GM18511 (cell line): Measurements from ENCODE around the gene ATIC.

ENCODE experiments used
- ATAC-seq: cut with Tn5 transposase; IDR thresholded peaks from one replicate; pipeline ENCODE4 v1.9.1; 2021; ENCODE audit warnings: mild to moderate bottlenecking, moderate library complexity; ENCODE audit not compliant: unreplicated experiment

ATIC gene

GRCh38 chr2:215314896-215315295 lies 3.0 kb downstream of the ATIC start:
- no peak for ATAC-seq

- ATAC-seq, result no peak
Observed at GRCh38 chr2:215315301-215315700, 3.4 kb downstream of the ATIC start.

- ATAC-seq, result no peak
Observed at GRCh38 chr2:215316336-215316735, 4.5 kb downstream of the ATIC start.

- ATAC-seq, result no peak
Observed at GRCh38 chr2:215319500-215319899, 7.6 kb downstream of the ATIC start.

- ATAC-seq, result no peak
Observed at GRCh38 chr2:215320102-215320501, 8.2 kb downstream of the ATIC start.

GRCh38 chr2:215320679-215321078 lies 8.8 kb downstream of the ATIC start:
- no peak for ATAC-seq

- no peak for ATAC-seq
Observed at GRCh38 chr2:215324811-215325210, 13.0 kb downstream of the ATIC start.

GRCh38 chr2:215328066-215328465 lies 16.2 kb downstream of the ATIC start:
- no peak for ATAC-seq

GRCh38 chr2:215332872-215333595 lies 21.2 kb downstream of the ATIC start:
- peak; percentile 94 for ATAC-seq

- no peak for ATAC-seq
Observed at GRCh38 chr2:215338883-215339679, 27.2 kb downstream of the ATIC start.

GRCh38 chr2:215347878-215348277 lies 36.0 kb downstream of the ATIC start:
- no peak for ATAC-seq

GRCh38 chr2:215352602-215353001 lies 40.7 kb downstream of the ATIC start:
- no peak for ATAC-seq

- no peak for ATAC-seq
Observed at GRCh38 chr2:215354771-215355695, 43.2 kb downstream of the ATIC start.

GRCh38 chr2:215355801-215356200 lies 43.9 kb downstream of the ATIC start:
- no peak for ATAC-seq

- no peak for ATAC-seq
Observed at GRCh38 chr2:215356334-215356947, 44.6 kb downstream of the ATIC start.

- no peak for ATAC-seq
Observed at GRCh38 chr2:215356948-215357461, 45.1 kb downstream of the ATIC start.

GRCh38 chr2:215357660-215358059 lies 45.8 kb downstream of the ATIC start:
- ATAC-seq, result no peak

- ATAC-seq, result no peak
Observed at GRCh38 chr2:215358312-215358845, 46.5 kb downstream of the ATIC start.

- no peak for ATAC-seq
Observed at GRCh38 chr2:215358891-215359575, 47.2 kb downstream of the ATIC start.

GRCh38 chr2:215359576-215359922 lies 47.7 kb downstream of the ATIC start:
- no peak for ATAC-seq
